SH-SY5Y (cell line): ENCODE data around the gene ATP1A4.

ENCODE experiments used
- GATA2 ChIP-seq: IDR thresholded peaks from 2 replicates; pipeline ENCODE4 v1.6.1; 2011; ENCODE audit warnings: mild to moderate bottlenecking, low read depth, low read length
- GATA3 ChIP-seq: IDR thresholded peaks from 2 replicates; pipeline ENCODE4 v1.6.1; 2011; ENCODE audit warnings: low read depth, mild to moderate bottlenecking, low read length, moderate library complexity

DNA sequence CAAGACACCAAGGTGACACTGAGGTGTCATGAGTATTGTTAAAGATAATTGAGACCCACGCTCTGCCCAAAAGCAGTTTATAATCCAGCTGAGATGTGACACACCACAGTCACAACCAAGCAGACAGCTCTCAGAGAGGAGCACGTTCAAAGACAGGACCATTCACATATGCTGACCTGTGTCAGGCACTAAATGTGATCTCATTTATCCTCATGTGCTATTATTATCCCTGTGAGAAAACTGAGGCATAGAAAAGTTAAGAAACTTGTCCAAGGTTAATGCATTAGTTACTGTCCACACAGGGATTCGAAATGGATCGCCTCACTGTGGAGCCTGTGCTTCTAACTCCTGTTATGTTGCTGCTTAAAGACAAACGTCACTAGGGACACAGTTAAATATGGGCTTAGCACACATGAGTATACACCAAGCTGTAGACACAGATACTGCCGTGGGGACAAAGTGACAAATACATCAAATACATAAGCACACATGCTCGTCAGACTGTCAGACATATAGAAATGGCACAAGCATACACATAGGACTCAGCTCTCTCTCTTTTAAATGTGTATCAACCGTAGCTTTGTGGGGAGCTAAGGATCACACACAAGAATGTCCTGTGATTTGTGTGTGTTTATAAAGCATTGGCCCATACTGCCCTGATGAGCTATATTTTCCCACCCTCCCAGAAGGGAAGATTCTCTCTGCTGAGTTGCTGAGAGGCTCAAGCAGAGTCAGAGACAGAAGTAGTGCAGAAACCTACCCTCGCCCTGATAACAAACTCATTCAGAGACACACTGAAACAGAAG lies 49.5 kb upstream of the ATP1A4 start:
- no peak for TF ChIP-seq GATA2
- no peak for TF ChIP-seq GATA3
